T47D (cell line): ENCODE measurements around the gene ANKRD42.
"Not testable (repeated sequence)": the region's sequence is repeated elsewhere in the genome, so short reads cannot be mapped to it uniquely, and the experiment has no call there.

Experiments
- DNase-seq, 2 experiments: peaks; one replicate each; pipeline versions ENCODE4 v3.0.0 to v3.0.0-alpha.2; 2011 to 2012; ENCODE audit warnings: low read depth in 1 of 2, low spot score in 1 of 2
- JUND ChIP-seq: IDR thresholded peaks from 2 replicates; pipeline ENCODE4 v1.6.1; 2012; ENCODE audit warnings: low read depth
- in situ Hi-C: cut with HindIII; loops from 2 replicates; pipeline ENCODE4 v1.10.0; 2016; ENCODE audit warnings: low sequenced_read_pairs, low pct_unique_long_range_greater_than_20kb

The ANKRD42 gene

GRCh38 chr11:83187465-83187864, 6.0 kb upstream of the ANKRD42 start:
- TF ChIP-seq JUND: no peak
- no peak for DNase-seq
- in situ Hi-C loops: no loop called here

GRCh38 chr11:83191491-83191890, 2.0 kb upstream of the ANKRD42 start:
- no peak for DNase-seq
- TF ChIP-seq JUND: no peak
- in situ Hi-C loops: no loop called here

GRCh38 chr11:83191986-83192385, 1.5 kb upstream of the ANKRD42 start:
- no peak for DNase-seq
- in situ Hi-C loops: no loop called here
- no peak for TF ChIP-seq JUND

- DNase-seq: no peak
- in situ Hi-C loops: no loop called here
- no peak for TF ChIP-seq JUND
Observed at GRCh38 chr11:83192606-83193245, 786 bp upstream of the ANKRD42 start.

GRCh38 chr11:83194281-83195142, 1.0 kb downstream of the ANKRD42 start:
- peak; percentile 33 to 58 for DNase-seq
- in situ Hi-C loops: no loop called here
- no peak for TF ChIP-seq JUND

- DNase-seq: no peak
- in situ Hi-C loops: no loop called here
- TF ChIP-seq JUND: no peak
Observed at GRCh38 chr11:83195143-83195466, 1.6 kb downstream of the ANKRD42 start.

GRCh38 chr11:83195649-83196048, 2.1 kb downstream of the ANKRD42 start:
- DNase-seq: no peak
- TF ChIP-seq JUND: no peak
- in situ Hi-C loops: no loop called here

GRCh38 chr11:83200035-83200434, 6.5 kb downstream of the ANKRD42 start:
- in situ Hi-C loops: no loop called here
- TF ChIP-seq JUND: no peak
- no peak for DNase-seq

GRCh38 chr11:83205608-83206185, 12.2 kb downstream of the ANKRD42 start:
- in situ Hi-C loops: no loop called here
- no peak for TF ChIP-seq JUND
- DNase-seq: no peak

GRCh38 chr11:83206221-83206620, 12.7 kb downstream of the ANKRD42 start:
- DNase-seq: no peak
- TF ChIP-seq JUND: no peak
- in situ Hi-C loops: no loop called here

- in situ Hi-C loops, DNase-seq: not testable (repeated sequence)
Observed at GRCh38 chr11:83206771-83207382, 13.4 kb downstream of the ANKRD42 start.

- TF ChIP-seq JUND: no peak
- in situ Hi-C loops: no loop called here
- DNase-seq: peak in 1 of 2 experiments; percentile 68
Observed at GRCh38 chr11:83219095-83219494, 25.6 kb downstream of the ANKRD42 start.

- TF ChIP-seq JUND: no peak
- DNase-seq: peak; percentile 30 to 77
- in situ Hi-C loops: no loop called here
Observed at GRCh38 chr11:83220260-83220659, 26.7 kb downstream of the ANKRD42 start.
